T-helper 1 cell (primary cell): Measurements from ENCODE around the gene SLC22A5.
"Not testable (repeated sequence)": the region's sequence is repeated elsewhere in the genome, so short reads cannot be mapped to it uniquely, and the experiment has no call there.

Experiments
- DNase-seq, 5 donors: peaks; one replicate each; pipeline ENCODE4 v3.0.0-alpha.2; 2012 to 2020

SLC22A5 gene

DNA sequence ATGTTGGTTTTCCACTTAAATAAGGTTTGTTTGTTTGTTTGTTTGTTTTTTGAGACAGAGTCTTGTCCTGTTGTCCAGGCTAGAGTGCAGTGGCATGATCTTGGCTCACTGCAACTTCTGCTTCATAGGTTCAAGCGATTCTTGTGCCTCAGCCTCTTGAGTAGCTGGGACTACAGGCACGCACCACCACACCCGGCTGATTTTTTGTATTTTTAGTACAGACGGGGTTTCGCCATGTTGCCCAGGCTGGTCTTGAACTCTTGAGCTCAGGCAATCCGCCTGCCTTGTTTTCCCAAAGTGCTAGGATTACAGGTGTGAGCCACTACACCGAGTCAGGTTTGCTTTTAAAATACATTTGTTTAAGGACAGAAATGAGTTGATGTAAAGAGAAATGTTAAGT is 46.0 kb downstream of the SLC22A5 start:
- not testable (repeated sequence) for DNase-seq

DNA sequence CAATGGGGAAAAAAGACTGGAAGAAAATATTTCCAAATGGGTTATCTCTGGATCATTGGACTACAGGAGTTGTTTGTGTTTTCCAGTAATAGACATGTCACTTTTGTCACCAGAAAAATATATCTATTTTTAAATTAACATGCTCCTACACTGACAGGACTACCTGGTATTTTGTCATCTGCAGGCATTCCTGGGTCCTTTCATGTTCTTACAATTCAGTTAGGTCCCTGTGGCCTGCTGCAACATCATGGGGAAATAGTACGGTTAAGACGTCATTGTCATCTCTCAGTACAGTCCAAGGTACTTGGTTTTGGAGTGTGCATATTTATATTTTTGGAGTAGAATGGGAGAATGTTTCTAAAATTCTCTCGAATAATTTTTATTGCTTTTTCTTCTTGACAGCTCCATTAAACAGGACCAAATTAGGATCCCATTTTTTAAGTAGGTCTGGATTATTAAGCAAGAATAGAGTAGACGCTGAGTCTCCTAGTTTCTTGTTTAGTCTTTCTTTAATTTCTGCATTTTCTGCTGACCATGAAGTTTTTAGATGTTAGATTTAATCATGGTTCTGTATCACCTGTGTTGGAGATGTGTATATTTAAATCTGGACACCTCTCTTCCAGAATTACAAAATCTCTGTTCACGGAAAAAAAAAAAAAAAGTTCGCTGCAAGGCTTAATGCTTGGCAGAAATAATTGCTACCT is 46.9 kb downstream of the SLC22A5 start:
- DNase-seq, result no peak

DNA sequence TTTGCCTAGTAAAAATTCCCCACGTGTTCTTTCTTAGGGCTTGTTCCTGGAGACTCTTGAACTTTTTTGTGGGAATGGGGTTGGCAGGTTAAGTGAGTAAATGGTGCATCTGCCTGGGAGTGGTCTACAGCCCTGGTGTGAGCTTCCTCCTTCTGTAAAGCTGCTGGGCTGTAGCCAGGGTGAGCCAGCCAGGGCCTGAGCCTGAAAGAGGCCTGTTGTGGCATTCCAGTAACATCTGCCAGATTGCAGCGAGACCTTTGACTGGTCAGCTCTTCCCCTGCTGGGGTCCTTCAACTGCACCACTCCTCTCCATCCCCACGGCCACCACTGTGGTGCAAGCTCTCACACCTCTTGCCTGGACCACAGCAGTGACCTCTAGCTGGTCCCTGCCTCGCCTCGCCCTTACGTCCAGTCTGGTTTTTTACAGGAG is 47.5 kb downstream of the SLC22A5 start:
- DNase-seq, result no peak

DNA sequence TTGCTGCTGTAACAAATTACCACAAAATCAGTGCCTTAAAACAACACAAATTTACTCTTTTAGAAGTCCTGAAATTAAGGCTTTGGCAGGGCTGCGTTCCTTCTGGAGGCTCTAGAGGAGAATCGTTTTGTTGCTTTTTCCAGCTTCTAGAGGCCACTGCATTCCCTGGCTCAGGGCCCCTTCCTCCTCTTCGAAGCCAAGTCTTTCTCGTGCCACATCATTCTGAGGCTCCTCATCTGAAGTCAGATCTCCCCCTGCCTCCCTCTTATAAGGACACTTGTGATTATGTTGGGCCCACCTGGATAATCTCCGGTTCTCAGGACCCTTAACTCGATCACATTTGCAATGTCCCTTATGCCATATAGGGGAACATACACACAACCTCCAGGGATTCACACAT is 48.0 kb downstream of the SLC22A5 start:
- DNase-seq, result no peak

DNA sequence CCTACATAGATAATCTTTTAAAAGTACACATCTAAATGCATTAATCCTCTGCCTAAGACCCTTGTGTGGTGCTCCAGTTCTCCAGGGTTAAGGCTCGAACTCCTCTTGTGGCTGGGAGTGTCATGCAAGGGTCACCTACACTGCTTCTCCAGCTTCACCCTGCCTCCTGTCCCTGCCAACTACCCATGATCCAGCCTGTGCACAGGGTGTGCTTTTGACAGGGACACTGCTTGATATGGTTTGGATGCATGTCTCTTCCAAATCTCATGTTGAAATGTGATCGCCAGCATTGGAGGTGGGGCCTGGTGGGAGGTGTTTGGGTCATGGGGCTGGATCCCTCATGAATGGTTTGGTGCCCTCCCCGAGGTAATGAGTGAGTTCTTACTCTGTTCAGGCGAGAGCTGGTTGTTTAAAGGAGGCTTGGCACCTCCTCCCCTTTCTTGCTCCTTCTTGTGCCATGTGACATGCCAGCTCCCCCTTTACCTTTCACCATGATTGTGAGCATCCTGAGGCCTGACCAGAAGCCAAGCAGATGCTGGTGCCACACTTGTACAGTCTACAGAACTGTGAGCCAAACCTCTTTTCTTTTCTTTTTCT is 48.5 kb downstream of the SLC22A5 start:
- DNase-seq, result no peak

DNA sequence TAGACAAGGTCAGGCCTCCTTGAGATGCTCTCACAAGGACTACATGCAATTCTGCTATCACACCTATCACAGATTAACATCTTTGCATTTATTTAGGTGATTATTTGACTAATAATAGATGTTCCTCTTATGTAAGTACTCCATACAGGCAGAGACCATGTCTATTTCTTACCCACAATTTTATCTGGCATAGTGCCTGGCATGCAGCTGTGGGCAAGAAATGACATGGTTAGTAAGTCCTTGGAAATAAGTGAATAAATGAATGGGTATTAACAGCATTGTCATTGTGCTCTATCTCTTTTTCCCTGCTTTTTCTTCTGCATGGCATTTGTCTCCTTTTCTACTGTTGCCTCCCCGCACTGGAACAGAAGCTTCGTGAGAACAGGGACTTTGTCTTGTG is 49.4 kb downstream of the SLC22A5 start:
- no peak for DNase-seq

DNA sequence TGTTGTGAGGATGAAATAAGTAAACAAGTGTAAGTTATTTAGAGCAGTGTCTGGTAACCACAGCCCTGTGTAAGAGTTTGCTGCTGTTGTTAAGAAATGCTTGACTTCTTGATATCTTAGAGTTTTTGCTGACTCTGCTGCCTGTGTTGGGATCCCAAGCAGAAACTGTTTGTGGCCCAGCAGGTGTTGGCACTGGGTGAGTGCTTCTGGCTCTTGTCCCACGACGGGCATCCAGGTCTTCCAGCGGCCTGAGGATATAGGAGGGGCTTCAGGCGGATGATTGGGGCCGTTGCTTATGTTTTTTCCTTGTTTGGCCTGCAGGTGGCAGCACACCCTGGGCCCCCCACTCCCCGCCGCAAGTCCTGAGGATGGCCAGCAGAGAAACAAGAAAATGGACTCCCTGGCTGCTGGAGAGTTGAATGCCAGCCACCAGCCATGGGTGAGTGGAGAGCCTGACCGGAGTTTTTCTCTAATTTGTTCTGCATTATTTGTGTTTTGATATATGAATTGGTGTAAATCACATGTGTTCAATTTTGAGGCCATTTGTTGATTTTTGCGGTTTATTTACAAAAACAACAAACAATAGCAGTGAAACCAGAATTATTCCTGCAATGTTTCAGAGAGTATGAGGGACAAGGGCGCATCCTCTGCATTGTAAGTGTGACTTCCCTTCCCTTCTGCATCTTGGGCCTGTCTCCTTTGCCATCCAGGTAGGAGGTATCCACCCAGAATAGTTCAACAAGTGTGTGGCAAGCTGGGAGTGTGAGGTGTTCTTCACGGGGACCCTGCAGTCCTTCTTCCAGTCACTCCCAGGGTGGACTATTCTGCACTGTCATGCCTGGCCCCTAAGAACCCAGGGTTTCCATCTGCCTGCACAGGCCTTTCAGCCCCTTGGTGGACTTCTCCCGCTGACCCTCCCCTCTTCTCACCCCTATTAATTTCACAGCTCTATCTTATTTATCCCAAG is 50.3 kb downstream of the SLC22A5 start:
- DNase-seq, result peak; percentile 32 to 76 (median 50)

DNA sequence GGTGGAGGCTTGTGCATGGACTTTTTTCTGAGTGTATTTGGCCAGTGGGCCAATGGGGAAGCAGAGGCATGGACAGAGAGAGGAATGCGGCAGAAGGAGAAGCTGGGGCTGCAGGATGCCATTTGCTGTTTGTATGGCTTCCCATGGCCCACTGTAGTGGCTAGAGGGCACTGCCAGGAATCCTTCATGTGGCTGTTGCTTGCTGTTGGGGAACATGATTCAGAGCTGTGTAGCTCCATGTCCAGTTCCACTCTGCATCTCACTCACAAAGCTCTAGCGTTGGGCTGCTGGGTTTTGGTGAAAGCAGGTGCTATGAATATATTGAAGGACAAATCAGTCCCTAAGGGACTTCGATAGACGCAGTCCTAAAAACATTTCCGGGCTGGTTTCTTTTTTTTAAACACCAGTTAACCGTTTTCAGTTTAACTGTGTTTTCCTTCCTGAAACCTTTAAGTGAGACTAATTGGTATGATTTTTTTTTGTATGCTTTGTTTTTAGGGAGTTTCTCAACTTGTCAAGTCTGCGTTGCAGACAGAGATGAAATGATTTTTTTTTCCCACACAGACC is 51.3 kb downstream of the SLC22A5 start:
- DNase-seq, result peak in 1 of 5 donors; percentile 61

DNA sequence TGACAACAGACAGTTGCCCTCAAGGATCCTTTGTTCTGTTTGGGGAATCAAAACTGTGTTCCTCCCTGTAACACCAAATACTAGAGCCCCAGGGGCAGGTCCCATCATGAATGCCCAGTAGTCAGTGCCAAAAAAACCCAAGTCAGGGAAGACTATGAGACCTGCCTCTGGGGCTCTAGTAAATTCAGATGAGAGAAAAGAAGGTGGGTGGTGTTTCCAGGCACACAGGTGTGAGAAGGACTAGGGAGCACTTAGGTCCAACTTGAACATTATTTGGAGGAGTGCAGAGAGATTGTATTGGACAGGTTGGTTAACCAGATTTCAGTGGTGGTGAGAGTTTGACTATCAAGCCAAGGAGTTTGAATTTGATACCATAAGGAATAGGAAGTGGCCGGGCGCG is 52.0 kb downstream of the SLC22A5 start:
- no peak for DNase-seq

DNA sequence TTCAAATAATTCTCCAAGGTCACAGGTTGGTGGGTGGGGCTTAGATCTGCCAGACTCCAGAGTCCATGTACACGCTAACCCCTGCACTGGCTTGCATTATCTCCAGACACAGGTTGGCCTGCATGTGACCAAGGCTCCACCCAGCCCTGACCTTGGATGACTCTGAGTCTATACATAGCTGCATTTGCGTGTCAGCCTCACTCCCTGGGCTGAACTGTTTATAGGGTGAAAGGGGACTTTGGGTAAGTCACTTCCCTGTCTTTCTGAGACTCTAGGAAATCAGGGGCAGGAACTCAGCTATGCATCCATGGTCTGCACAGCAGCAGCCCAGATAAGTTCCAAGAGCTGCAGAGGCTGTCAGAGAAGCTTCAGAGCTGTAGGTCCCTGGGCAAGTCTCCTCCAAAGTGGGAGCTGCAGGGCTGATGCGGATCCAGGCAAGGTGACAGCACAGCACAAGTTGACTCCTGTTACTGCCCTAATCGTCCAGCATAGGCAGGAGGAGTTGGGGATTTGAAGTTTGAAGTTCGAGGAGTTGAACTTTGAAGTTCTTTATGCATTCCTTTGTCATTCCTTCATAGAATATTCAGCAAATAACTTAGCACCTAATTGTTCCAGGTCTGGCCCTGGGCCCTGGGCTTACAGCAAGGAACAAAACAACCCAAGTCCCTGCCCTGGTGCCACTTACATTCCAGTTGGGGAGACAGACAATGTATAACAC is 53.4 kb downstream of the SLC22A5 start:
- no peak for DNase-seq

DNA sequence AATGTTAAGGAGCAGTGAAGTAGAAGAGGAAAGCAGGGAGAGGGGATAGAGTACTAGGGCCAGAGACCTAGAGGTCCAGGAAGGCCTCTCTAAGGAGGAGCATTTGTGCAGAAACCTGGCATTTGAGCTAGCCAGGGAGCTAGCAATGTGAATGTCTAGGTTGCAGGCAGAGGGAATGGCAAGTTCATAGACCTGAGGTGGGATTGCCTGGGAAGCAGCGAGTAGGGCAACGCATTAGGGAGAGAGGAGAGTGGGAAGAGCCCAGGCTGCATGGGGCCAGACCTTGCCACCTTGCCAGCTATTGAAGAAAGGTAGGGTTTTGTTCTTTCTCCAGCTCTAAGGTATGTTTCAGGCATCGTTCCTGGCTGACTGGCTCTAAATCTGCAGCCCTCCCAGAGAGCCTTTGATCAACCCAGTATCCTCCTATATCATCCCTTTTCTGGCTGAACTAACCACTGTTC is 54.0 kb downstream of the SLC22A5 start:
- DNase-seq, result no peak

DNA sequence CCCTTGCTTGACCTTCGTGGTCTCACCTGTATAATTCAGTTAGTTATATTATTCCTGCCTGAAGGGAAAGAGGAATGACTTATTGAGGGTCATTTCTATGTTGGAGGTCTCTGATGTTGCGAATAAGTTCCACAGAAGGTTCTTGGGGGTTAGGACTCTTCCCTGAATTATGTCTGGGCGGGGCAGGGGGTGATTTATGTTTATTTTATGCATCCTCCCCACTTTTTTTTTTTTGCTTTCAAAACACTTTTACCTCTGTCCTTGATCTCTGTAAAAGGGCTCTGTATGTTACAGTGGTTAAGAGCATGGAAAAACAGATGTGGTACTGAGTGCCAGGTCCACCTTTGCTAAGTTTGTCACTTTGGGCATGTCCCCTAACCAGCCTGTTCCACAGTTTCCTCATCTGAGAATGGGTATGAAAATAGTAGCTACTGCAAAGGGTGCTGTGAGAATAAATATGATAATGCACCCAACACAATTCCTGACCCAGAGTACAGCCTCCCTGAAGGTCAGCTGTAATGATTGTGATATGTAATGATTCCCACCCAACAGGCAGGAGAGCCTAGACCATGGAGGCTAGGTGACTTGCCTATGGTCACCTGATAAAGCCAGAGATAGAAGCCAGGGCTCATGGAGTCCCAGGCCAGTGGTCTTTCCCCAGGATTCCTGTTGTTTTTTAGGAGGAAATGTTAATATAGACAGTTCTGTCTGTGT is 54.8 kb downstream of the SLC22A5 start:
- no peak for DNase-seq

DNA sequence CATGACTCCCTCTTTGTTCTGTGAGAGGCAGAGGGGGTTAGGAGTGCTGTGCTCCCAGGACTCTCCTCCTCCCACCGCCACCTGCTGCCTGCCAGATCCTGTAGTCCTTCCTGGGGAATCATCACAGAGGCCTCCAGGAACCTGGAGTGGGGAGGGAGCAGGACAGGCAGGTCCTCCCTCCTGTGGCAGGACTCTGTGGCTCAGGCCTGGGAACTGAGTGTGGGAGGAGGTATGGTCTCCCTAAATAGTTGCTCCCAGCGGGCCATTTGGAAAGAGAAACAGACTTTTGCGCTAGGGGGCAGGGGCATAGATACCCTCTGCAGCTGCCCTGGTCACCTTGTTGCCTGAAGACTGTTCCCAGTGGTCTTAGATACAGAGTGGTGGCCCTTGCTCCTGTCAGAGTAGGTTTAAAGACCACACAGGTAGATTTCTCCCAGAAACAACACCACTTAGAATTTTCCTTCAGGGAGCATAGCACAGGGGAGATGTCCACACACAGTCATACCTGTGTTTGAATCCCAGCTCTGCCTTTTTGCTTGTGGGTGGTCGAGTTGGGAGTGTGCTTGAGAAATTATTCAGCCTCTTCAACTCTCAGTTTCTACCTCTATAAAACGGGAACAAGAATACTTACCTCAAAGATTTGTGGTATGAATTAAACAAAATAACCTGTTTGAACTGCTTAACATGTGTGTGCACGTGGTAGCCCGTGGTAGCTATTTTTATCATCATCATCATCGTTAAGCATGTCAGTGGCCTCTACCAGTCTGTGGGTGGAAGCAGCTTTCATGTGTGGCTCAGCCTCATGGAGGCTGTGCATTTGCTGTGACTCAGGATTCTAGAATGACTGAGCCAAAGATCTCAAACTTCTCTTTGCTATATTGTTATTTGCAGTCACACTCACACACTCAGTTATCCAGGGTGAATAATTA is 55.8 kb downstream of the SLC22A5 start:
- peak in 4 of 5 donors; percentile 41 to 90 (median 58) for DNase-seq

DNA sequence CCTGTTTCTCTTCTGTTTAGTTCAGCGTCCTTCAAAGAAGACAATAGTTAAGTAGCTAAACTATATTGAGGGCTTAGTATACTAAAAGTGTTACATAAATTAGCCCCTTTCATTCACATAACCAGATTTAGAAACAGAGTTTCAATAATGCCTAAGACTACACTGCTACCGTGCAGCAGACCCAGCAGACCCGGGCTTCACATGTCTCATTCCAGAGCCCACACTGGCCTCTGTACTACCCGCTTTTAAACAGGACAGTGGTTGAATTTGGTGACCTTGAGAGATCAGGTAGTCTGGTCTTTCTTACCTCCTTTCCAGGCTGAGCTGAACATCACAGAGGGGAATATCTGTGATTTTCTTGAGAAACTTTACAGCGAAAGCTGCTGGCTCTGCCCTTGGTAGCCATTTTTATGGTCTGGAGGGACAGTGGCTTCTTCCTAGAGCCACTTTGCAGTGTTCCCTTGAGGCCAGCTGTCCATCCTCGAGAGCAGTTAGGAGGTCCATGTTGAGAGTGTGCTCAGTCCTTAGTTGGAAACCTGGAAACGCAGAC is 56.5 kb downstream of the SLC22A5 start:
- no peak for DNase-seq

DNA sequence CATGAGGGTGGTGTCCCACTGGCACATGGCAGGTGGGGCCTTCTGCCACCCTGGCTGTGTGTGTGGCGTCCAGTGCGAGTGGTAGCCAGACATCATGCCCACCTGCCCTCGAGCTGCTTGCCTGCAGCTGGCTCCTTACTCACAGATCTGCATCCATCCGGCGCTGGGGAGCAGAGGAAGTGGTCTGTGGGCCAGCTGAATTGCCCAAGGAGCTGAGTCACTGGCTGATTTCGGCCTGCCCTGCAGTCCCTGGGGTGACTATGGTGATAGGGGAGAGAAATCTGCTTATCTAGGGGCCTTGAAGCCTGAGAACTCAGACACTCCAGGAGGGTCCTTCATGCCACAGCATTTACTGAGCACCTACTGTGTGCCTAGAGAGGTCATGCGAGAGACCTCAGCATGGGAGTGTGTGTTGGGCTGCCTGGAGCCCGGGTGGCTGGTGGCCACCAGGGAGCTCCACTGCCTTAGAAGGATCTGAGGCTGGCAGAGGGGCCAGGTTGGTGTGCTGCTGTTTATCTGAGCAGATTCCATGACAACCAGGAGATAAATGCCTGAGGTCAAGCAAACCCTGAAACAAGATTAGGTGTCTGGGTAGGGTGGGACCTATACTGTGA is 57.1 kb downstream of the SLC22A5 start:
- DNase-seq, result peak in 4 of 5 donors; percentile 35 to 92 (median 46)

DNA sequence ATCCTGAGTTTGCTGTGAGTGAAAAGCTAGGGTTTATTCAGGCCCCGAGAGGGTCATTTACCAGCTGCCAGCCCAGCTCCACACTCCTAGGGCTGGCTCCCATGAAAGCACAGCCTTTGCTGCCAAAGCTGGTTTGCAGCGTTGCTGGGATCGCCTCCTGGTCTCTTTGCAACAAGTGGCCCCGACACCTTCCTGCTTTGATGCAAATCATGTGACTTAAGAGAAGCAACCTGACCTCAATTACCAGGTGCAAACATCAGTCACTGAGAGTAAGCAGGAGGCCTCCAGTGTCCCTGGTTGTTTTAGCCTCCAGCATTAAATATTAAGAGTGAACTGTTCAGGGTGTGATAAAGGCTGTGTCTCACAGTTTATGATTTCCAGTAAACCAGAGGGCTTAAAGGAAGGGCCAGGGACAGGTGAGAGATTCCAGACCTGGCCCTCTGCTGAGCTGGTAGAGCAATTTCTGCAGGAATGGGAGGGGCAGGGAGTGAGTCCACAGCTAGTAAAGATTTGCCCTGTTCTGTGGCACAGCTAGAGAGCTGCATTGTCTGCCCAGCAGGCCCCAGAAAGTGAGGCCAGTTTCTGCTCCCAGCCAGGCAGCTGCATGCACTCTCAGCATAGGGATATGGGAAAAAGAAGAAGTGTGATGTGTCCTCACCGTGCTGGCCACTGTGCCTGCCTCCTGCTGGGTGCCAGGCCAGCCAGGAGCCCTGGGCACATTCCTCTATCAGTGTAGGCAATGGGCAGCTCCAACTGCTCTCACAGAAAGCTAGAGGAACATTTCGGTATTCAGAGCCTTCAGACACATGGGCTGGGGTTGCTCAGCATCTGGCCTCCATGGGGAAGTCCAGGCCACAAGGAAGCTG is 58.0 kb downstream of the SLC22A5 start:
- peak in 4 of 5 donors; percentile 47 to 89 (median 50) for DNase-seq

DNA sequence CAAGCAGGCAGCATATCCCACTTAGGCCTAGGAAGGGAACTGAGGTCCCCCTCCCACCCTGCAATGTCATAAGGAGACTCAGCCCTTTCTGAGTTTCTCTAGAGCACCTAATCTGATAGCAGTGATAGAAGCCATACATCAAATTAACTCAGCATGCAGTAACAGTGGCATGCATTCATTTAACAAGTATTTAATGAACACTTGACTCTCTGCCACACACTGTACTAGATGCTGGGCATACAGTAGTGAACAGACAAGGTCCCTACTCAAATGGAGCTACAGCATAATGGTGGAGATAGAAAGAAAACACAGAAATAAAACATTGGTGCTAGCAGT is 58.6 kb downstream of the SLC22A5 start:
- DNase-seq, result no peak
